GM10266 (cell line): ENCODE results near the gene GFI1.
A peak's percentile ranks its signal among the peaks of the same experiment; 100 is the strongest.

Experiments used
- DNase-seq: peaks from one replicate; pipeline ENCODE4 v3.0.0; 2012; ENCODE audit errors: extremely low spot score
- CTCF ChIP-seq: IDR thresholded peaks from 2 replicates; pipeline ENCODE4 v1.5.1; 2012; ENCODE audit warnings: mild to moderate bottlenecking, low read depth; ENCODE audit not compliant: control insufficient read depth, insufficient read depth; ENCODE audit errors: missing control alignments

GFI1 gene

GRCh38 chr1:92481599-92481925 is 5.2 kb downstream of the GFI1 start:
- DNase-seq = no peak
- TF ChIP-seq CTCF = no peak

- DNase-seq = no peak
- no peak for TF ChIP-seq CTCF
These were observed 5.7 kb downstream of the GFI1 start for GRCh38 chr1:92480813-92481598.

- DNase-seq = no peak
- no peak for TF ChIP-seq CTCF
These were observed 6.4 kb downstream of the GFI1 start for GRCh38 chr1:92480200-92480812.

- TF ChIP-seq CTCF = no peak
- no peak for DNase-seq
These were observed 7.1 kb downstream of the GFI1 start for GRCh38 chr1:92479587-92479986.

- DNase-seq = no peak
- no peak for TF ChIP-seq CTCF
These were observed 8.3 kb downstream of the GFI1 start for GRCh38 chr1:92478393-92478792.

- peak; percentile 47 for DNase-seq
- no peak for TF ChIP-seq CTCF
These were observed 10.6 kb downstream of the GFI1 start for GRCh38 chr1:92476071-92476631.

- TF ChIP-seq CTCF = no peak
- no peak for DNase-seq
These were observed 11.7 kb downstream of the GFI1 start for GRCh38 chr1:92475029-92475428.
